Peyer's patch (tissue), 4 donors: ENCODE data around the gene GPX4.

Experiments
- POLR2A ChIP-seq, 2 donors: fragments of 450-650 bp; IDR thresholded peaks; one replicate each; pipeline ENCODE4 v1.5.1; 2017; ENCODE audit warnings: antibody characterized with exemption in 2 of 2, mild to moderate bottlenecking in 2 of 2, moderate library complexity in 2 of 2
- TF ChIP-seq, protein P1 (sequence below), 6 experiments: fragments of 450-650 bp in 4 of 6; fragments of 200-600 bp in 2 of 6; sonication (generic) in 1 of 6; IDR thresholded peaks; one replicate each; pipeline ENCODE4 v1.5.1; 2017 to 2019; ENCODE audit warnings: antibody characterized with exemption in 6 of 6, mild to moderate bottlenecking in 3 of 6, moderate library complexity in 1 of 6

DNA sequence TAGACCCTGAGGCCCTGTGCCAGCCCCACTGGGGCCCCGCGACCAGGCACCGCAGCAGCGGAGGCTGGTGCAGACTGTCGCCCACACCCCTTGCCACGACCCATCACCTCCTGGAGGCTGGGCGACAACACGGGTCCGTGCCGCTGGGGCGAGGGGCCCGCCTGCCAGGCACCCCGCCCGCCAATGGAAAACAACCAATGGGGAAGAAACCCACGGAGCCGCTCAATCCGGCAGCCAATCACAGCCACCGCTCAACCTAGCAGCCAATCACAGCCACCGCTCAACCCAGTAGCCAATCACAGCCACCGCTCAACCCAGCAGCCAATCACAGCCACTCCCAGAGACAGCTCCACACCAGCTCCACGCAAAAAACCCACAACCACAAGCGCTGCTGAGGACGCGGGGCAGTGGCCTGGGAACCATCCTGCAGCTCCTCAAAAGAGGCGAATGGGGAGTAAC is 29.7 kb downstream of the GPX4 start:
- TF ChIP-seq, protein P1, sequence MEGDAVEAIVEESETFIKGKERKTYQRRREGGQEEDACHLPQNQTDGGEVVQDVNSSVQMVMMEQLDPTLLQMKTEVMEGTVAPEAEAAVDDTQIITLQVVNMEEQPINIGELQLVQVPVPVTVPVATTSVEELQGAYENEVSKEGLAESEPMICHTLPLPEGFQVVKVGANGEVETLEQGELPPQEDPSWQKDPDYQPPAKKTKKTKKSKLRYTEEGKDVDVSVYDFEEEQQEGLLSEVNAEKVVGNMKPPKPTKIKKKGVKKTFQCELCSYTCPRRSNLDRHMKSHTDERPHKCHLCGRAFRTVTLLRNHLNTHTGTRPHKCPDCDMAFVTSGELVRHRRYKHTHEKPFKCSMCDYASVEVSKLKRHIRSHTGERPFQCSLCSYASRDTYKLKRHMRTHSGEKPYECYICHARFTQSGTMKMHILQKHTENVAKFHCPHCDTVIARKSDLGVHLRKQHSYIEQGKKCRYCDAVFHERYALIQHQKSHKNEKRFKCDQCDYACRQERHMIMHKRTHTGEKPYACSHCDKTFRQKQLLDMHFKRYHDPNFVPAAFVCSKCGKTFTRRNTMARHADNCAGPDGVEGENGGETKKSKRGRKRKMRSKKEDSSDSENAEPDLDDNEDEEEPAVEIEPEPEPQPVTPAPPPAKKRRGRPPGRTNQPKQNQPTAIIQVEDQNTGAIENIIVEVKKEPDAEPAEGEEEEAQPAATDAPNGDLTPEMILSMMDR (IDR thresholded peaks at IDR 0.05) = no peak
- TF ChIP-seq POLR2A (IDR thresholded peaks at IDR 0.05) = peak in 1 of 2 donors; percentile 42
